HepG2 (cell line): ENCODE data around the gene AEBP1. TPM values are rescaled to one million over a fixed set of nuclear protein-coding genes. Genes with fewer than 3 reads are reported as not detected.

ENCODE experiments used
- AKNA ChIP-seq: sonication (generic); formaldehyde crosslinking; IDR thresholded peaks from 2 replicates; pipeline ENCODE4 v1.4.0; 2020; ENCODE audit warnings: missing genetic modification reagents, borderline replicate concordance
- ARID2 ChIP-seq: sonication (generic); formaldehyde crosslinking; IDR thresholded peaks from 2 replicates; pipeline ENCODE4 v1.8.1; 2022; ENCODE audit warnings: mild to moderate bottlenecking, missing genetic modification reagents, borderline replicate concordance
- MLXIP ChIP-seq: sonication (generic); formaldehyde crosslinking; IDR thresholded peaks from 2 replicates; pipeline ENCODE4 v1.9.0; 2021; ENCODE audit warnings: missing genetic modification reagents, borderline replicate concordance
- NR2F1 ChIP-seq, 2 experiments: fragments of 450-650 bp in 1 of 2; formaldehyde crosslinking in 1 of 2; IDR thresholded peaks; 2 replicates each; pipeline versions ENCODE4 v1.5.0 to v1.6.1; 2016 to 2020; ENCODE audit warnings: mild to moderate bottlenecking in 1 of 2, missing compliant biosample characterization in 1 of 2, missing genetic modification reagents in 1 of 2, moderate library complexity in 1 of 2
- SIN3A ChIP-seq: IDR thresholded peaks from 2 replicates; pipeline ENCODE4 v1.6.1; 2011; ENCODE audit warnings: low read depth, mild to moderate bottlenecking, control low read depth, low read length, borderline replicate concordance
- ZNF225 ChIP-seq: sonication (generic); formaldehyde crosslinking; IDR thresholded peaks from 2 replicates; pipeline ENCODE4 v1.4.0; 2020; ENCODE audit warnings: mild to moderate bottlenecking, missing genetic modification reagents
- ZNF280B ChIP-seq: sonication (generic); formaldehyde crosslinking; IDR thresholded peaks from 2 replicates; pipeline ENCODE4 v1.5.0; 2020; ENCODE audit warnings: missing genetic modification reagents, mild to moderate bottlenecking, borderline replicate concordance
- ZNF367 ChIP-seq: sonication (generic); formaldehyde crosslinking; IDR thresholded peaks from 2 replicates; pipeline ENCODE4 v1.4.0; 2020; ENCODE audit warnings: missing genetic modification reagents, borderline replicate concordance
- ZNF567 ChIP-seq: sonication (generic); formaldehyde crosslinking; IDR thresholded peaks from 2 replicates; pipeline ENCODE4 v1.8.1; 2023; ENCODE audit warnings: mild to moderate bottlenecking, missing genetic modification reagents, borderline replicate concordance
- ZNF816 ChIP-seq: sonication (generic); formaldehyde crosslinking; IDR thresholded peaks from 2 replicates; pipeline ENCODE4 v1.8.0; 2022; ENCODE audit warnings: missing genetic modification reagents, mild to moderate bottlenecking, borderline replicate concordance
- polyA plus RNA-seq, 8 experiments: library from polyadenylated mRNA; depleted of rRNA in 3 of 8; stranded (reverse) in 7 of 8; unstranded in 1 of 8; fragments of >200 nt; fragmentation: Illumina TruSeq in 4 of 8; extraction: Trizol in 4 of 8; gene quantifications; 2 replicates each; pipeline versions ENCODE4 v1.2.1 to v1.2.3, GENCODE V29; 2011 to 2016; ENCODE audit warnings: low read depth in 4 of 8, missing spikeins in 1 of 8, mixed read lengths in 1 of 8; ENCODE audit not compliant: insufficient read depth in 1 of 8
- total RNA-seq, 5 experiments: library from RNA; depleted of rRNA; stranded (reverse); fragments of >200 nt; fragmentation: Illumina TruSeq; extraction: Trizol; gene quantifications; 2 replicates each; pipeline ENCODE4 v1.2.3, GENCODE V29; 2016; ENCODE audit warnings: low read depth in 1 of 5

Gene AEBP1
- total and polyA plus RNA-seq, 2 of the 13 experiments (the other 11 are each of a cell fraction or from before 2014, with no cell fraction given): 0.22 to 0.55 TPM

GRCh38 chr7:44087911-44088838 is 16.0 kb upstream of the AEBP1 start (continued):
- TF ChIP-seq AKNA (CRISPR knock-in tag): no peak
- no peak for TF ChIP-seq ZNF280B (CRISPR knock-in tag)
- no peak for TF ChIP-seq ARID2 (CRISPR knock-in tag)
- no peak for TF ChIP-seq ZNF816 (CRISPR knock-in tag)
- TF ChIP-seq MLXIP (CRISPR knock-in tag): no peak
- TF ChIP-seq SIN3A: no peak
- no peak for TF ChIP-seq ZNF367
- TF ChIP-seq ZNF567 (CRISPR knock-in tag): no peak
- peak; percentile 36; the same call in 1 of the 2 replicates for TF ChIP-seq ZNF225 (CRISPR knock-in tag)
- no peak for TF ChIP-seq NR2F1 (CRISPR knock-in tag; IDR thresholded peaks at IDR 0.05)
